HepG2 (cell line): Measurements from ENCODE around the gene ZNF526. TPM values are rescaled to one million over a fixed set of nuclear protein-coding genes. Genes with fewer than 3 reads are reported as not detected.

ENCODE experiments used
- ATAC-seq: fragments of 200-7000 bp; cut with Tn5 transposase; 3 replicates; pipeline ENCODE4 v1.9.1; 2020; ENCODE audit warnings: mild to moderate bottlenecking, moderate library complexity
- BruUV-seq: library from RNA; stranded (reverse); fragments of 400-500 nt; replicated peaks from 2 replicates; lab custom pipeline; 2021; lab: Mats Ljungman, UMichigan
- CTCF ChIA-PET: fragments of 300-600 bp; formaldehyde crosslinking; extraction: SDS; loops from one replicate; lab custom pipeline; 2021; ENCODE audit warnings: low total read pairs, inconsistent platforms, low intra/inter-chr PET ratio; lab: Yijun Ruan, JAX
- POLR2A ChIA-PET: fragments of 350-600 bp; sonication (Branson Sonifier 250); formaldehyde crosslinking; loops from one replicate; lab custom pipeline; 2020; ENCODE audit warnings: antibody characterized with exemption, inconsistent platforms; lab: Yijun Ruan, JAX
- DNase-seq: peaks from one replicate; pipeline ENCODE4 v3.0.0-alpha.2; 2015; ENCODE audit warnings: low spot score
- FAIRE-seq: peaks from 3 replicates; lab custom pipeline; 2011; peaks lifted over from hg19 to GRCh38; lab: Jason Lieb, UNC
- H2AFZ ChIP-seq: one replicate; pipeline ENCODE4 v1.6.1; 2011; ENCODE audit warnings: low read length, inconsistent platforms
- H3K27ac ChIP-seq: fragments of 300-600 bp; 3 replicates; pipeline ENCODE4 v1.8.0; 2011; ENCODE audit warnings: mixed run types, mild to moderate bottlenecking, mixed read lengths, low read length, inconsistent platforms; ENCODE audit not compliant: insufficient read depth; ENCODE audit errors: extremely low read length
- H3K27me3 ChIP-seq, 2 experiments: fragments of 200-600 bp in 1 of 2; 2 replicates in 1 of 2; 3 replicates in 1 of 2; pipeline versions ENCODE4 v1.6.0 to v1.8.0; 2011; ENCODE audit warnings: low read length in 2 of 2, mild to moderate bottlenecking in 2 of 2, moderate library complexity in 2 of 2, inconsistent platforms in 1 of 2; ENCODE audit not compliant: insufficient read depth in 2 of 2, control insufficient read depth in 1 of 2
- H3K36me3 ChIP-seq, 2 experiments: fragments of 200-600 bp in 1 of 2; replicated peaks in 1 of 2; 2 replicates in 1 of 2; 3 replicates in 1 of 2; pipeline versions ENCODE4 v1.5.1 to v1.8.0; 2011; ENCODE audit warnings: low read length in 2 of 2, inconsistent platforms in 1 of 2; ENCODE audit not compliant: insufficient read depth in 2 of 2, control insufficient read depth in 1 of 2
- H3K4me1 ChIP-seq: 2 replicates; pipeline ENCODE4 v1.5.1; 2012; ENCODE audit warnings: low read length, inconsistent platforms; ENCODE audit not compliant: insufficient read depth
- H3K4me2 ChIP-seq: 2 replicates; pipeline ENCODE4 v1.6.0; 2011; ENCODE audit warnings: low read depth, low read length, inconsistent platforms
- H3K4me3 ChIP-seq, 3 experiments: fragments of 200-600 bp in 1 of 3; sonication (generic), shearing (Covaris generic) in 1 of 3; replicated peaks in 1 of 3; 2 replicates each; pipeline ENCODE4 v1.5.1; 2011 to 2016; ENCODE audit warnings: low read length in 3 of 3, inconsistent platforms in 2 of 3, low read depth in 2 of 3, mild to moderate bottlenecking in 2 of 3, control low read depth in 1 of 3, mixed read lengths in 1 of 3; ENCODE audit not compliant: insufficient read depth in 1 of 3
- H3K79me2 ChIP-seq: one replicate; pipeline ENCODE4 v1.6.1; 2011; ENCODE audit warnings: low read length, inconsistent platforms; ENCODE audit not compliant: insufficient read depth
- H3K9ac ChIP-seq: 2 replicates; pipeline ENCODE4 v1.6.0; 2011; ENCODE audit warnings: mild to moderate bottlenecking, low read depth, low read length, inconsistent platforms; ENCODE audit not compliant: insufficient read depth
- H3K9me3 ChIP-seq: 2 replicates; pipeline ENCODE4 v1.5.1; 2012; ENCODE audit warnings: mild to moderate bottlenecking, low read length
- H4K20me1 ChIP-seq: 2 replicates; pipeline ENCODE4 v1.6.0; 2011; ENCODE audit warnings: inconsistent platforms, mild to moderate bottlenecking, low read length, moderate library complexity; ENCODE audit not compliant: insufficient read depth
- AGO1 ChIP-seq: fragments of 200-400 bp; formaldehyde crosslinking; IDR thresholded peaks from 2 replicates; pipeline ENCODE4 v1.6.1; 2017; ENCODE audit warnings: mild to moderate bottlenecking, low read depth, low read length, moderate library complexity; ENCODE audit not compliant: poor library complexity, severe bottlenecking
- RBFOX2 ChIP-seq: fragments of 200-400 bp; formaldehyde crosslinking; IDR thresholded peaks from 2 replicates; pipeline ENCODE4 v1.6.1; 2017; ENCODE audit warnings: low read depth, mild to moderate bottlenecking, low read length
- ZMAT3 ChIP-seq: sonication (generic); formaldehyde crosslinking; conservative IDR thresholded peaks from 2 replicates; pipeline ENCODE4 v1.7.0; 2021; ENCODE audit warnings: missing genetic modification reagents
- ZNF768 ChIP-seq: sonication (generic); formaldehyde crosslinking; IDR thresholded peaks from 2 replicates; pipeline ENCODE4 v1.4.0; 2020; ENCODE audit warnings: missing genetic modification reagents
- WGBS: methylation state at CpG from one replicate; pipeline ENCODE4 v1.1.6; 2017; ENCODE audit warnings: low lambda C conversion rate; 5-methylcytosine and 5-hydroxymethylcytosine counted together
- in situ Hi-C: cut with HindIII; loops from 2 replicates; pipeline ENCODE4 v1.10.0; 2017; ENCODE audit warnings: low pct_unique_long_range_greater_than_20kb; ENCODE audit not compliant: extremely low pct_ligation_motif_present
- intact Hi-C: fragments of 100-400 bp; cut with micrococcal nuclease; formaldehyde crosslinking; loops from one replicate; pipeline ENCODE4 v1.10.0; 2022; ENCODE audit not compliant: unreplicated experiment
- polyA plus RNA-seq, 8 experiments: library from polyadenylated mRNA; depleted of rRNA in 3 of 8; stranded (reverse) in 7 of 8; unstranded in 1 of 8; fragments of >200 nt; fragmentation: Illumina TruSeq in 4 of 8; extraction: Trizol in 4 of 8; gene quantifications; 2 replicates each; pipeline versions ENCODE4 v1.2.1 to v1.2.3, GENCODE V29; 2011 to 2016; ENCODE audit warnings: low read depth in 4 of 8, missing spikeins in 1 of 8, mixed read lengths in 1 of 8; ENCODE audit not compliant: insufficient read depth in 1 of 8
- total RNA-seq, 5 experiments: library from RNA; depleted of rRNA; stranded (reverse); fragments of >200 nt; fragmentation: Illumina TruSeq; extraction: Trizol; gene quantifications; 2 replicates each; pipeline ENCODE4 v1.2.3, GENCODE V29; 2016; ENCODE audit warnings: low read depth in 1 of 5

ZNF526 gene
- total and polyA plus RNA-seq, 2 of the 13 experiments (the other 11 are each of a cell fraction or from before 2014, with no cell fraction given): 3.3 to 8.4 TPM

- Histone ChIP-seq H3K4me3 (no peak overlapping the region), H2AFZ (no peak overlapping the region), H3K4me1 (no peaks in the 10 kb centered on the region), H3K27me3 (no peaks in the 10 kb centered on the region; a peak in 1 of 5 replicates), H4K20me1 (peaks cover 17% of the 10 kb centered on the region; the same call in 1 of the 2 replicates), H3K79me2 (peaks cover 9% of the 10 kb centered on the region), H3K9me3 (no peaks in the 10 kb centered on the region), H3K4me2 (no peak overlapping the region), H3K9ac (no peak overlapping the region), H3K27ac (no peak overlapping the region), H3K36me3 (peaks cover 35 to 54% of the 10 kb centered on the region in 2 experiments)
- DNase-seq (no peak), ATAC-seq (no peak), FAIRE-seq (no peak)
- intact Hi-C loops: no loop called here
- ChIA-PET POLR2A (no interaction called here), CTCF (no interaction called here)
- in situ Hi-C loops: no loop called here
- TF ChIP-seq ZMAT3 (CRISPR knock-in tag) (no peak), AGO1 (peak; percentile 100)
- BruUV-seq: no TSS peak
- WGBS: 100% methylated on average over 1 of the region's 7 CpGs
Measured at GRCh38 chr19:42198676-42199439, 21.3 kb upstream of the ZNF526 start.

- peaks cover 17% of the 10 kb centered on the region; the same call in 1 of the 2 replicates for H4K20me1 ChIP-seq
- no peaks in the 10 kb centered on the region for H3K4me1 ChIP-seq
- no peak overlapping the region for H3K4me2 ChIP-seq
- 96% methylated on average over 19 of the region's 32 CpGs for WGBS
- no peaks in the 10 kb centered on the region for H3K9me3 ChIP-seq
- POLR2A ChIA-PET: no interaction called here
- TF ChIP-seq RBFOX2: 0 out of 2 replicates have a peak, but pooled peaks have one; percentile 37
- TF ChIP-seq ZNF768: no peak
- TF ChIP-seq, all 625 proteins: peak for 1
- no peak overlapping the region for H2AFZ ChIP-seq
- H3K4me3 ChIP-seq: no peak overlapping the region
- CTCF ChIA-PET: no interaction called here
- intact Hi-C loops (no loop called here), in situ Hi-C loops (no loop called here)
- ATAC-seq (no peak), FAIRE-seq (no peak), DNase-seq (no peak)
- no peaks in the 10 kb centered on the region; a peak in 1 of 5 replicates for H3K27me3 ChIP-seq
- H3K36me3 ChIP-seq: peaks cover 37 to 60% of the 10 kb centered on the region in 2 experiments
- peaks cover 10% of the 10 kb centered on the region for H3K79me2 ChIP-seq
- BruUV-seq: no TSS peak
- H3K9ac ChIP-seq: no peak overlapping the region
- no peak overlapping the region for H3K27ac ChIP-seq
Measured at GRCh38 chr19:42199440-42200115, 20.5 kb upstream of the ZNF526 start.
